Duodenal mucosa (tissue), 2 donors: ENCODE results near the gene ABHD10.

ENCODE experiments used
- H3K27ac ChIP-seq: one replicate; pipeline ENCODE4 v1.7.0; 2013; ENCODE audit warnings: low read depth, low read length
- H3K27me3 ChIP-seq, 2 donors: one replicate each; pipeline ENCODE4 v1.7.0; 2013; ENCODE audit warnings: low read length in 2 of 2, control low read depth in 1 of 2; ENCODE audit not compliant: insufficient read depth in 2 of 2, control insufficient read depth in 1 of 2
- H3K36me3 ChIP-seq, 2 donors: one replicate each; pipeline ENCODE4 v1.7.0; 2013; ENCODE audit warnings: low read length in 2 of 2, control low read depth in 1 of 2; ENCODE audit not compliant: insufficient read depth in 2 of 2, control insufficient read depth in 1 of 2
- H3K4me1 ChIP-seq, 2 donors: one replicate each; pipeline ENCODE4 v1.7.0; 2013; ENCODE audit warnings: low read length in 2 of 2, control low read depth in 1 of 2; ENCODE audit not compliant: insufficient read depth in 2 of 2, control insufficient read depth in 1 of 2
- H3K4me3 ChIP-seq, 2 donors: one replicate each; pipeline ENCODE4 v1.7.0; 2013; ENCODE audit warnings: low read length in 2 of 2, low read depth in 1 of 2
- H3K9ac ChIP-seq, 2 donors: one replicate each; pipeline ENCODE4 v1.7.0; 2013; ENCODE audit warnings: low read length in 2 of 2, low read depth in 1 of 2
- H3K9me3 ChIP-seq, 2 donors: one replicate each; pipeline ENCODE4 v1.7.0; 2013; ENCODE audit warnings: low read length in 2 of 2, control low read depth in 1 of 2; ENCODE audit not compliant: control insufficient read depth in 1 of 2

ABHD10 gene

DNA sequence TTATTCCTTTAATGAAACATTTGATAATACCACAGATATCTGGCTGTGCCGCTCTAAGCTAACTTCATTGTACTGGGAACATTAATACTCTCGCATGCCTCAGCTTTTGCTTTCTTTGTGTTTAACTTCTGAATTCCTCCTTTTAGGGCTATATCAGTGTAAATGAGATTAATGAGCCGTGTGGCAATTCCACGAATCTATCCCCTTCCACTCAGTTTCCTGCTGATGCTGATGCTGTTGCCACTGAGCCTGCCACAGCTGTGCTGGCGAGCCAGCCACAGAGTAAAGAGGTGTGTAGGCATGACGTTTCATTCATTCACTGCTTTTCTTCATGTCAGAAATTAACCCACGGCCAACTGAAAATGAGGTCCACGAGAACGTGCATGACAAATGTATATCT, 30.0 kb upstream of the ABHD10 start:
- no peaks in the 10 kb centered on the region for H3K36me3 ChIP-seq
- H3K27me3 ChIP-seq = no peaks in the 10 kb centered on the region
- H3K9me3 ChIP-seq = no peaks in the 10 kb centered on the region
- H3K9ac ChIP-seq = no peak overlapping the region
- no peak overlapping the region for H3K27ac ChIP-seq
- no peaks in the 10 kb centered on the region for H3K4me1 ChIP-seq
- no peak overlapping the region for H3K4me3 ChIP-seq

DNA sequence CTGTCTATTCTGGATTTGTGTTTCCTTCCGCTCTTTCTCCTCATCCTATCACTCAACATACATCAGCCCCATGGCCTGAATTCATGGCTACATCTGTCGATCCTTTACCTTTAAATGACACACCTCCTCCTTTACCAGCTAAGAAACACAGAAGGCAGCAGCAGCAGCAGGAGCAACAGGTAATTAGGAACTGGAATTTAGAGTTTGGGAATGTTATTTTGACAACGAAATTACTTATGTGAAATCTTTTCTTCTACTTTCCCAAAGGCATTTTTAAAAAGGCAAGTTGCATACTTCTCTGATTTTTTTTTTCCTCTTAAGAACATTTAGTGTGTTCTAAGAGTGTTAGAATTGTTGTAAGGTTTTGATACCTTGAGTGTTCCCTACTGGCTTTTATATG, 29.1 kb upstream of the ABHD10 start:
- no peaks in the 10 kb centered on the region for H3K36me3 ChIP-seq

DNA sequence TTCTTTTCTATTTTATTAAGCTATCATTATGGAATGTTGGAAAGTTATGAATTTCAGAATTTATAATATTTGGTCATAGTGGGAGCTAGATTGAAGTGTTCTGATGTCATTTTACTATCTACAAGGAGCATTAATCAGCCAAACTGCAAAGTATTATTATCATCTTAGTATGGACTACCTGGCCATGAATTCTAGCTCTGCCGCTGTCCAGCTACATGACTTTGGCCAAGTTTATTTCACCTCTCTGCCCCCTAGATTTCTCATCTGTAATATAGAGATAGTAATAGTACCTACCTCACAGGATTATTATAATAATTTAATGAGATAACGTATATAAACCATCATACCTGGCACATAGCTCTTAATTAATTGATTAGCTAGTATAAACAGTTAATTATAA, 27.8 kb upstream of the ABHD10 start:
- Histone ChIP-seq H3K27ac (no peak overlapping the region), H3K36me3 (no peaks in the 10 kb centered on the region), H3K4me3 (no peak overlapping the region), H3K27me3 (no peaks in the 10 kb centered on the region), H3K9ac (no peak overlapping the region), H3K4me1 (no peaks in the 10 kb centered on the region), H3K9me3 (no peaks in the 10 kb centered on the region)

More for the DNA sequence above, 29.1 kb upstream of the ABHD10 start:
- Histone ChIP-seq H3K27me3 (no peaks in the 10 kb centered on the region), H3K9me3 (no peaks in the 10 kb centered on the region), H3K4me1 (no peaks in the 10 kb centered on the region), H3K9ac (no peak overlapping the region), H3K4me3 (no peak overlapping the region), H3K27ac (no peak overlapping the region)

DNA sequence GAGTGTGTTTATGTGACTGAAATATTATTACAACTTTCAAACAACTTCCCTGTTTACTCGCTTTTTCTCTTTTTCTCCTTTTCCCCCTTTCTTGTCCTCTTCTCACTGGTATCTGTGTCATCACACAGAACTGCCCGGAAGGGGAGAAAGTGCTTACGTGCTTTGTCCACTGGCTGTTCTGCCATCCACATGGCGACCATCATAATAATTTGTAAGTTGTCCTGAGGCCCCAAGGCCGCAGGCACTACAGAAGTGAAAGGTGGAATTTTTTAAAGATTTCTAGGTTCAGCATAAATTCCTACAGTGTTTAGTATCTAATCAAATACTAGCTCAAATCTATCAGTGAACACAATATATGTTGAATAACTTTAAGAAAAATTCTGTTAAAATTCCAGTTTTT, 26.7 kb upstream of the ABHD10 start:
- Histone ChIP-seq H3K36me3 (no peaks in the 10 kb centered on the region), H3K27me3 (no peaks in the 10 kb centered on the region), H3K27ac (no peak overlapping the region), H3K9ac (no peak overlapping the region), H3K4me3 (no peak overlapping the region), H3K9me3 (no peaks in the 10 kb centered on the region), H3K4me1 (no peaks in the 10 kb centered on the region)

DNA sequence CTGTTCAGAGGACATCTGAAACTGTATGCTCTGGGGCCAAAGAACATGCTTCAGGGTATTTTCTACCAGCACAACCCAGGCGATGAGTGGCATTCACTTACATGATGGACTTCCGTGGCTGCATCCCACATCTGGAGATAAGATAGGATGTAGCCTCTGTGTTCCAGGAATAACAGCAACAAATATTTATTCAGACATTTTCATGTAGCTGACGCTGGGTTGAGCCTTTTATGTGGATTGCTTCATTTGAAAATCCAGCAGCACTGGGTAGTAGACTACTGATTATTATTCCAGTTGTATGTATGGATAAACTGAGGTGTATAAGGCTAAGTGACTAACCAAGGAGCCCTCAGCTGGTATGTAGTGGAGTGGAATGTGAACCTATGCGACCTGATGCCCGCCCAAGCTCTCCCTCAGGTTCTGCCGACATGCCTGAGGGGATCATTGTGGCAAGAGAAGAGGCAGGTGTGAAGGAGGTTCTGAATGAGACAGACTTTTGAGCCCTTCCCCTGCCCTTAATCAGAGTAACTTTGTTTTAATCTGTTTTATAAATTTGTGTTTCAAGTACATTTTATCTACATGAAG, 25.9 kb upstream of the ABHD10 start:
- Histone ChIP-seq H3K9ac (no peak overlapping the region), H3K27me3 (no peaks in the 10 kb centered on the region), H3K36me3 (no peaks in the 10 kb centered on the region)

DNA sequence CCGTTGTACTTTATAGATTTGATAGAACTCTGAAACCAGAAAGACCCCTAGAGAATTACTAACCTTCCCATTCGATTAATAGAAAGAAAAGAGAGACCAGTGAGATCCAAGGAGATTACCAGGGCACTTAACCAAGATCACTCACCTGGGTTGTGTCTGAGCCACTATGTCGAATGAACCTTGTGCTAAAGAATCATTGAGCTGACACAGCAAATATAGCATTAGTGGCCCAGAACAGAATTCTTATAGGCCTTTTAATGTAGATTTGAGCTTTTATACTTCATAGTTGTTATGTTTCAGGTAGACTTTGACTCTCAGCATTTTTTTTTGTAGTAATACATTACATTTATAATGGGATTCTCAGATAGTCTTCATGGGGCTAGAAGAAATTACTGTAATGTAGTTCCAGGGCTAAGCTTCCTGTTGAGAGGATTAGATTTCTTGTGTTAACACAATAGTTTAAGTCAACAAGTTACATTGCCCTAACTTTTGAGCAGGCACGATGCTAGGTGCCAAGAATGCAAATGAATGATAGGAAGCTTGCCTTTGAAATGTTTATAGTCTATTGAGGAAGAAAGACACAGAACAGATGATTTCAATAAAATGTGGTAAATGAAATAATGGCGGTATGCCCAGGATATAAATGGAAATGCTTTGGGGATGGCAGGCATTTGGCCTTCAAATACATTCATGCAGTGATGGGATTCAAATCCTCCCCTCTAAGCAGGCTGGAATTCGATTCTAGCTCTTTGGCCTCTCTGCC, 24.4 kb upstream of the ABHD10 start:
- H3K27me3 ChIP-seq = no peaks in the 10 kb centered on the region
- H3K4me1 ChIP-seq = no peaks in the 10 kb centered on the region
- no peaks in the 10 kb centered on the region for H3K36me3 ChIP-seq
- H3K27ac ChIP-seq = no peak overlapping the region
- no peak overlapping the region for H3K9ac ChIP-seq
- no peak overlapping the region for H3K4me3 ChIP-seq
- H3K9me3 ChIP-seq = no peaks in the 10 kb centered on the region

More for the DNA sequence above, 25.9 kb upstream of the ABHD10 start:
- H3K27ac ChIP-seq = no peak overlapping the region
- no peaks in the 10 kb centered on the region for H3K4me1 ChIP-seq
- H3K9me3 ChIP-seq = no peaks in the 10 kb centered on the region
- H3K4me3 ChIP-seq = no peak overlapping the region

DNA sequence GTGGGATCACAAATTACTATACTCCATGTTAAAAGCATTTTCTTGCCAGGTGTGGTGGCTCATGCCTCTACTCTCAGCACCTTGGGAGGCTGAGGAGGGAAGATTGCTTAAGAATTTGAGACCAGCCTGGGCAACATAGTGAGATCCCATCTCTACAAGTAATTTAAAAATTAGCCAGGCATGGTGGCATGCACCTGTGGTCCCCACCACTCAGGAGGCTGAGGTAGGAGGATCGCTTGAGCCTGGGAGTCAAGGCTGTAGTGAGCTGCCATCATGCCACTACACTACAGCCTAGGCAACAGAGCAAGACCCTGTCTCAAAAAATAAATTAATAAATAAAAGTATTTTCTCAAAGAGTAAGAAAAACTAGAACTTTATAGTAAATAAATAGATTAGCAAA, 22.9 kb upstream of the ABHD10 start:
- Histone ChIP-seq H3K9me3 (no peaks in the 10 kb centered on the region), H3K4me1 (no peaks in the 10 kb centered on the region), H3K36me3 (no peaks in the 10 kb centered on the region), H3K27ac (no peak overlapping the region), H3K27me3 (no peaks in the 10 kb centered on the region), H3K9ac (no peak overlapping the region), H3K4me3 (no peak overlapping the region)

DNA sequence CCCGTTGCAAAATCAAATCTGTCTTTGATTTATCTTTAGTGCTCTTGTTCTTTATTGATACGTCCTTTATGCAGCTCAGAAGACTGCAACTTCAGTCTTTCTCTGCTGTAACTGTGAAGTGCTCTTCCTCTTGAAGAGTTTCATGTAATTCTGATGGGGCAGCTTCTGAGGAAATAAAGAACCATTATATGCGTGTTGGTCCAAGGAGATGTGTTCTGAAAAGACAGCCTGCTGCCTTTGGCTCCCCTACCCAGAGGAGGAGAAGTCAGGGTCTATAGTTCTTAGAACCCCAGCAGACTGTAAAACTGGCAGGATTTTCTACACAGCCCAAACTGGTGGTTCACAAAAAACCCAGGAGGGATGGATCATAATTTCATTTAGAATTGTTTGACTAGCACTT, 22.4 kb upstream of the ABHD10 start:
- no peaks in the 10 kb centered on the region for H3K27me3 ChIP-seq
- H3K4me1 ChIP-seq = no peaks in the 10 kb centered on the region
- no peak overlapping the region for H3K9ac ChIP-seq
- H3K4me3 ChIP-seq = no peak overlapping the region
- H3K27ac ChIP-seq = no peak overlapping the region
- no peaks in the 10 kb centered on the region for H3K9me3 ChIP-seq
- no peaks in the 10 kb centered on the region for H3K36me3 ChIP-seq

DNA sequence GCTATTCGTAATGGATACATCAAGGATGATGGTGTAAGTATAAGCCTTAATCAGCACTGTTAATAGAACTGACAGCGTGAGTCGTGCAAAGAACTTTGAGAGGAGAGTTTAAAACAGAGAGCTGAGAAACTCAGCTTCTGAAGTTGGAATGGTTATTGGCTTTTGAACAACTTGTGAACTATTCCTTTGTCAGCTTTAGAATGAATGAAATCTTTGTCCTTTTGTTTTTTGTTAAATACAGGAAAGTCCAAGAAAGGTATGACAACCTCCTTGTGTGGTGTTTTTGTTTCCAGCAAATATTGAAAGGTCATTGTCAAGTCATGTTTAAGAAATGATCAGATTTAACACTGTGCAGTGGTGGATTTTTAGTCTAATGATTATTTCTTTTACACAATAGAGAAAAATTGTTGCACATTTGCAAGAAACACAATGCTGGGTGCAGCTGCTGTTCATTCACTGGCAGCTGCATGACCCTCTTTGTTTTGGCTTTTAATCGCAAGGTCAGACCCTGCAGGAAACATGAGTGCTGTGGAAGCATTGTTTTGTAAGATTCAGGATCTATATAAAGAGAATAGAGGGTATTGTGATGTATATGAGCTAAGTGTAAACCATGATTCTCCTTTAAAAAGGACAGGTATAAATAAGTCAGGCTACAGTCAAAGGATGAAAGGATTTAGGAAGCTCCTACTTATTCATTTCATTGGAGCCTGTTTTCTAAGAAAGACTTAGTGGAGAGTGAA, 21.7 kb upstream of the ABHD10 start:
- Histone ChIP-seq H3K4me3 (no peak overlapping the region), H3K27ac (no peak overlapping the region), H3K36me3 (no peaks in the 10 kb centered on the region), H3K9me3 (no peaks in the 10 kb centered on the region), H3K4me1 (no peaks in the 10 kb centered on the region), H3K27me3 (no peaks in the 10 kb centered on the region), H3K9ac (no peak overlapping the region)

DNA sequence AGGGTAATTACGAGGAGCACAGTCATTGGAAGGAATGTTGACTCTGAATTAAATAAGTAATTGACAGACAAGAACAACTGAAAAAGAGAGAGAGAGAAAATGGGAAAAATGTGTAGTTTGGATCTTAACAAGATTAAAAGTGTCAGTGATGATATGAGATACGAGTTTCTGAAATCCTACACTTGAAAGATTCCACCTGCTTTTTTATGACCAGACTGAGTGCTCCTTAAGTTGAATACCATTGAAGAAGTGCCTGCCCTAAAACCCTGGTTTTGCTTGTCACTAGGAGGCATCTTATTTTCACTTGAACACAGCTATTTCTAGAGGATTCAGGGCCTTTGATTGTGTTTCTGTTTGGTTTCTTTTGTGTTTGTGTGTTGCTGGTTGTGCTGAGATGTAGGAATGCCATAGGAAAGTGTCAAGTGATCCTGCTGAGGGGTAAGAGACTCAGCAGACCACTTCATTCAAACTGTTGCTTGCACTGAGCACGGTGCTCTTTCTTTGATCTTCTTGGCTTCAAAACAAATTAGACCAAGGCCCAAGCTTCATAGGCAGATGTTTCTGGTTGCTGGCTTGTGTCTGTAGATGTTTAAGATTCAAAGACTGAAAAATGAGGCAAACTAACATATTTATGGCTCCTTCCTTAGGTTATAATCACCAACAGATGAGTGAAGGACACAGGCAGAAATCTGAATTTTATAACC, 17.2 kb upstream of the ABHD10 start:
- H3K27me3 ChIP-seq = no peaks in the 10 kb centered on the region
- H3K27ac ChIP-seq = no peak overlapping the region
- H3K9ac ChIP-seq = no peak overlapping the region
- no peaks in the 10 kb centered on the region for H3K4me1 ChIP-seq
- H3K4me3 ChIP-seq = no peak overlapping the region
- no peaks in the 10 kb centered on the region for H3K9me3 ChIP-seq
- no peaks in the 10 kb centered on the region for H3K36me3 ChIP-seq
